Erythroblast (primary cell): ENCODE data around the gene PMVK.

Experiments
- GATA1 ChIP-seq: IDR thresholded peaks from 2 replicates; pipeline ENCODE4 v1.6.1; 2011; ENCODE audit warnings: low read depth, mild to moderate bottlenecking, control low read depth, low read length, moderate library complexity
- POLR2A ChIP-seq: IDR thresholded peaks from 2 replicates; pipeline ENCODE4 v1.6.1; 2011; ENCODE audit warnings: mild to moderate bottlenecking, low read length

DNA sequence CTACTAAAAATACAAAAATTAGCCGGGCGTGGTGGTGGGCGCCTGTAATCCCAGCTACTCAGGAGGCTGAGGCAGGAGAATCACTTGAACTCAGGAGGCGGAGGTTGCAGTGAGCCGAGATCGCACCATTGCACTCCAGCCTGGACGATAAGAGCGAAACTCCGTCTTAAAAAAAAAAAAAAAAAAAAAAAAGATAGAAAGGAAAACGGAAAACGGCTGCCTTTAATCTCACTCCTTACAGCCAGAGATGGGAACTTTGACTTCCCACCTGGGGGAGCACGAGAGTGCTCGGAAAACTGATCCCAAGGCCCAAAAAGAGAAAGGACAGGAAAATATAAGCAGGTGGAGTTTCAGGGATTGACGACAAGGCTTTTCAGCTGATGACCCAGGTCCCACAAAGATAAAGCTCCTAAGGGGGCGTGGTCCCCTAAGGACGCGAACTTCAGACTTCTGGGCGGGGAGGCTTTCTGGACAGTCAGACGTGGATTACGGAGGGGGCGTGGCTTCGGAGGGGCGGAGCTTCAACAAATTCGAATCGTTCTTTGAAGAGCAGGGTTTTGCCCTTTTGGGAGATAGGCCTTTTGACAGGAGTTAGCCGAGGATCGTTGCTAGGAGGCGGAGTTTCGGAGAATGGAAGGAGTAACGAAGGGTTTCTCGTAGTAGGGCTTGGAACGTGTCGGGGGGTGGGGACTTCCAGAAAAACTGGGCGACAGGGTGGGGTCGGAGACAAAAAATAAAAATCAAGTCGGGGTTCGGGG is 37.0 kb upstream of the PMVK start:
- TF ChIP-seq POLR2A (no peak), GATA1 (no peak)
